Cardiac fibroblast (primary cell): ENCODE results near the gene KCTD7.

Experiments used
- DNase-seq, 2 donors: peaks; one replicate each; pipeline versions ENCODE4 v3.0.0 to v3.0.0-alpha.2; 2010; ENCODE audit warnings: low read depth in 2 of 2
- H3K4me3 ChIP-seq, 2 donors: replicated peaks in 1 of 2; 1 replicate in 1 of 2; 2 replicates in 1 of 2; pipeline ENCODE4 v1.5.1; 2011; ENCODE audit warnings: low read depth in 2 of 2, low read length in 2 of 2, mild to moderate bottlenecking in 2 of 2, moderate library complexity in 1 of 2
- TF ChIP-seq, protein P1 (sequence below): IDR thresholded peaks from one replicate; pipeline ENCODE4 v1.5.1; 2011; ENCODE audit warnings: low read depth, mild to moderate bottlenecking, low read length, inconsistent platforms

KCTD7 gene

GRCh38 chr7:66654275-66655112 is 25.8 kb downstream of the KCTD7 start:
- TF ChIP-seq, protein P1, sequence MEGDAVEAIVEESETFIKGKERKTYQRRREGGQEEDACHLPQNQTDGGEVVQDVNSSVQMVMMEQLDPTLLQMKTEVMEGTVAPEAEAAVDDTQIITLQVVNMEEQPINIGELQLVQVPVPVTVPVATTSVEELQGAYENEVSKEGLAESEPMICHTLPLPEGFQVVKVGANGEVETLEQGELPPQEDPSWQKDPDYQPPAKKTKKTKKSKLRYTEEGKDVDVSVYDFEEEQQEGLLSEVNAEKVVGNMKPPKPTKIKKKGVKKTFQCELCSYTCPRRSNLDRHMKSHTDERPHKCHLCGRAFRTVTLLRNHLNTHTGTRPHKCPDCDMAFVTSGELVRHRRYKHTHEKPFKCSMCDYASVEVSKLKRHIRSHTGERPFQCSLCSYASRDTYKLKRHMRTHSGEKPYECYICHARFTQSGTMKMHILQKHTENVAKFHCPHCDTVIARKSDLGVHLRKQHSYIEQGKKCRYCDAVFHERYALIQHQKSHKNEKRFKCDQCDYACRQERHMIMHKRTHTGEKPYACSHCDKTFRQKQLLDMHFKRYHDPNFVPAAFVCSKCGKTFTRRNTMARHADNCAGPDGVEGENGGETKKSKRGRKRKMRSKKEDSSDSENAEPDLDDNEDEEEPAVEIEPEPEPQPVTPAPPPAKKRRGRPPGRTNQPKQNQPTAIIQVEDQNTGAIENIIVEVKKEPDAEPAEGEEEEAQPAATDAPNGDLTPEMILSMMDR: no peak
- H3K4me3 ChIP-seq: peak overlapping the region; percentile 85 to 92
- peak; percentile 97 to 99 for DNase-seq

GRCh38 chr7:66655113-66655806 is 26.6 kb downstream of the KCTD7 start:
- peak; percentile 62 to 66 for DNase-seq
- H3K4me3 ChIP-seq: peak overlapping the region; percentile 85 to 92

GRCh38 chr7:66655826-66656485 is 27.3 kb downstream of the KCTD7 start:
- DNase-seq: peak; percentile 27 to 74
- H3K4me3 ChIP-seq: peak overlapping the region in 1 of 2 donors; percentile 85

GRCh38 chr7:66657798-66658197 is 29.1 kb downstream of the KCTD7 start:
- TF ChIP-seq, protein P1: no peak
- H3K4me3 ChIP-seq: no peak overlapping the region
- DNase-seq: no peak

- no peak overlapping the region for H3K4me3 ChIP-seq
- no peak for DNase-seq
- TF ChIP-seq, protein P1: no peak
These were observed 34.1 kb downstream of the KCTD7 start for GRCh38 chr7:66662646-66663264.

DNA sequence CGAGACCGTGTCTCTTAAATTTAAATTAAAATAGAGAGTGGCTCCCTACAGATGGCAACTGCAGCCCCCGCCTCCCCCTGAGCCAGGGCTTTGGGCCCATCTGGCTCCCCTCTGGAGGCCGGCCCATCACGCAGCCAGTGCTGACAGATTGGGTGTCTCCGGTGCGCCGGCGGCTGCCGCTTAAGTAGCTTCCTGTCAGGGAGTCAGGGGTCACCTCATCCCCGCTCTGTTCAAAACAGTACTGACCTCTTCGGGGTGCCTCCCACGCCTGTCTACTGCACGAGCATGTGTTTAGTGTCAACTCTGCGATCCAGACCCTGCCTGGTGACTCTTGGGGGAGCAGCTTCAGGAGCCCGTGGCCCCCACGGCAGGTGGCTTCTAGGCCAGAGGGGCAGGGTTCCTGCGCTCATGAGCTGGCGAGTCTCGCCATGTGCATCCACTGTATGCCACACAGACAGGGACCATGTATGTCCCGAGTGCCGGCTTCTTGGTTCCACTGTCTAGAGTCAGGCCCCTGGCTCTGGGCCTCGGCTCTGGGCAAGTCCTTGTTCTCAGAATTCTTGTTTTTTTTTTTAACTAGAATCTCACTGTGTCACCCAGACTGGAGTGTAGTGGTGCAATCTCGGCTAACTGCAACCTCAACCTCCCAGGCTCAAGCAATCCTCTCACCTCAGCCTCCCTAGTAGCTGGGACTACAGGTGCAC is 36.1 kb downstream of the KCTD7 start:
- H3K4me3 ChIP-seq: no peak overlapping the region
- TF ChIP-seq, protein P1: no peak
- peak in 1 of 2 donors; percentile 15 for DNase-seq

GRCh38 chr7:66666313-66666952 is 37.8 kb downstream of the KCTD7 start:
- no peak overlapping the region for H3K4me3 ChIP-seq
- DNase-seq: no peak
- TF ChIP-seq, protein P1: no peak
